ENCODE data around the gene DSCAML1. TPM values are rescaled to one million over a fixed set of nuclear protein-coding genes. Genes with fewer than 3 reads are reported as not detected.

The DSCAML1 gene
- total RNA-seq, 2 experiments from 2014 or later = 0.13 to 0.29 TPM

DNA sequence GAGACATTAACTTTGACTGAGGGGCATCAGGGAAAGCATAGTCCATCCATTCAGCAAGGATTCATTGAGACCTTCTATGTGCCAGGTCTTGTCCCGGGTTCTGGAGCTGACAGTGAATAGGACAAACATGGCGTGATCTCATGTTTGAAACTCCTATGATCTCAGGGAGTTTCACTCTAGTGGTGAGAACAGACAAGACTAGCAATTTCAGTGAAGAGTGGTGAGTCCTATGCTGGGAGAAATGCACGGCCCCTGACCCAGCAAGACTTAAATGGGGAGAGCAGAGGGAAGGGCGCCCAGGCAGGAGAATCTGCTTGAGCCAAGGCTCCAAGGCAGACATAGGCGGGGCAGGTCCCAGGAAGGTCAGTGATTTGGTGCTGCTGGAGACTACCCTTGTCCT lies 313.6 kb downstream of the DSCAML1 start:
- intact Hi-C loops (cut with micrococcal nuclease) = no loop called here
- Mint-ChIP-seq H3K27ac (no peak overlapping the region), H3K9me3 (no peaks in the 10 kb centered on the region), H3K36me3 (ENCODE audit: low read depth) (no peaks in the 10 kb centered on the region), H3K27me3 (no peaks in the 10 kb centered on the region), H3K4me3 (no peak overlapping the region), H3K4me1 (ENCODE audit: low read depth) (no peaks in the 10 kb centered on the region)
- no peak for DNase-seq
- ATAC-seq = no peak
- ChIA-PET POLR2A (no interaction called here), CTCF (no interaction called here)
- TF ChIP-seq, protein P1, sequence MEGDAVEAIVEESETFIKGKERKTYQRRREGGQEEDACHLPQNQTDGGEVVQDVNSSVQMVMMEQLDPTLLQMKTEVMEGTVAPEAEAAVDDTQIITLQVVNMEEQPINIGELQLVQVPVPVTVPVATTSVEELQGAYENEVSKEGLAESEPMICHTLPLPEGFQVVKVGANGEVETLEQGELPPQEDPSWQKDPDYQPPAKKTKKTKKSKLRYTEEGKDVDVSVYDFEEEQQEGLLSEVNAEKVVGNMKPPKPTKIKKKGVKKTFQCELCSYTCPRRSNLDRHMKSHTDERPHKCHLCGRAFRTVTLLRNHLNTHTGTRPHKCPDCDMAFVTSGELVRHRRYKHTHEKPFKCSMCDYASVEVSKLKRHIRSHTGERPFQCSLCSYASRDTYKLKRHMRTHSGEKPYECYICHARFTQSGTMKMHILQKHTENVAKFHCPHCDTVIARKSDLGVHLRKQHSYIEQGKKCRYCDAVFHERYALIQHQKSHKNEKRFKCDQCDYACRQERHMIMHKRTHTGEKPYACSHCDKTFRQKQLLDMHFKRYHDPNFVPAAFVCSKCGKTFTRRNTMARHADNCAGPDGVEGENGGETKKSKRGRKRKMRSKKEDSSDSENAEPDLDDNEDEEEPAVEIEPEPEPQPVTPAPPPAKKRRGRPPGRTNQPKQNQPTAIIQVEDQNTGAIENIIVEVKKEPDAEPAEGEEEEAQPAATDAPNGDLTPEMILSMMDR (IDR thresholded peaks at IDR 0.05) = no peak

DNA sequence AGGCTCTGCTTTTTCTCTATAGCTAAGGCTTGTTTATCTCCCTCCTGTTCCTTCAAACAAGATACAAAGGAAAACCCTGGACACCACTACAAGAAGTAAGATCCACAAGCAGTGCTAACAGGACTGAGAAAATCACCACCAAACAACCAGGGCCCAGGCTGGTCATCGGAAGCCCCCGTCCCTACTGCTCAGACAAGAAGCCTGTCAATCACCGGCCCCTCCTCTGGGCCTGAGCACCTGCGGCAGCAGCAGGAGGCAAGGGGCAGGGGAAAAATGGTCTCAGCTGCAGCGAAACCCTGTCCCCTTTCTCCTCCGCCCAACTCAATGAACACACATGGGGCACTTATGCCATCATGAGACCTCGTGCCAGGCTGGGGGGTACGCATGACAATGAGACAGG lies 314.1 kb downstream of the DSCAML1 start:
- H3K4me1 Mint-ChIP-seq (ENCODE audit: low read depth) = no peaks in the 10 kb centered on the region
- TF ChIP-seq, protein P1 (IDR thresholded peaks at IDR 0.05) = no peak
- ChIA-PET CTCF (no interaction called here), POLR2A (no interaction called here)
- no peak overlapping the region for H3K4me3 Mint-ChIP-seq
- H3K9me3 Mint-ChIP-seq = no peaks in the 10 kb centered on the region
- ATAC-seq (no peak), DNase-seq (no peak)
- H3K36me3 Mint-ChIP-seq (ENCODE audit: low read depth) = no peaks in the 10 kb centered on the region
- no peaks in the 10 kb centered on the region for H3K27me3 Mint-ChIP-seq
- H3K27ac Mint-ChIP-seq = no peak overlapping the region
- intact Hi-C loops (cut with micrococcal nuclease) = no loop called here

DNA sequence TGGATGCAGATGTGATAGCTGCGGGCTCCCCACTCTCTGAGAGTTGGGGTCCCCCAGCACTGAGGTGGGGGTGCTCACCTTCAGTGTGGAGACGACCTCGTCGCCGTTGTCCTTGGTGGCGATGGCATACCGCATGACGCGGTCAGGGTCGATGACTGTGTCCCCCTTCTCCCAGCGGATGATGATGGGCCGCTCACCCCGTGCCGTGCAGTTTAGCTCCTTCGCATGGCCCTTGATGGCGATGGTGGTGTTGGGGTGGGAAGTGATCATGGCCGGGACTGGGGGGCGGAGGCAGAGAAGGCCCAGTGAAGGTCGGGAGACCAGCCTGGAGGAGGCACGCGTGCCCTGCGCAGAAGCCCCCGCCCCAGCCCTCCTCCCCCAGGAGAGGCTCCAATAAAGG lies 315.1 kb downstream of the DSCAML1 start:
- Mint-ChIP-seq H3K27me3 (no peaks in the 10 kb centered on the region), H3K36me3 (ENCODE audit: low read depth) (no peaks in the 10 kb centered on the region), H3K27ac (no peak overlapping the region), H3K4me3 (no peak overlapping the region), H3K9me3 (no peaks in the 10 kb centered on the region), H3K4me1 (ENCODE audit: low read depth) (no peaks in the 10 kb centered on the region)
- no peak for DNase-seq
- TF ChIP-seq, protein P1 (IDR thresholded peaks at IDR 0.05) = no peak
- no peak for ATAC-seq
- ChIA-PET POLR2A (no interaction called here), CTCF (no interaction called here)
- intact Hi-C loops (cut with micrococcal nuclease) = no loop called here

- POLR2A ChIA-PET = interaction anchor here (0.7 kb wide), 1 partner anchor 199 kb away, joined by 3 read pairs; no protein-coding TSS in a partner anchor
- intact Hi-C loops (cut with micrococcal nuclease) = no loop called here
- Mint-ChIP-seq H3K27ac (no peak overlapping the region), H3K9me3 (no peaks in the 10 kb centered on the region), H3K27me3 (no peaks in the 10 kb centered on the region), H3K4me1 (ENCODE audit: low read depth) (no peaks in the 10 kb centered on the region), H3K4me3 (no peak overlapping the region), H3K36me3 (ENCODE audit: low read depth) (no peaks in the 10 kb centered on the region)
- TF ChIP-seq, protein P1 (IDR thresholded peaks at IDR 0.05) = no peak
- ATAC-seq (no peak), DNase-seq (no peak)
- CTCF ChIA-PET = interaction anchor here (3.3 kb wide), 1 partner anchor 55 kb away, joined by 17 read pairs; no protein-coding TSS in a partner anchor
These were observed 316.0 kb downstream of the DSCAML1 start for GRCh38 chr11:117481036-117481435.

DNA sequence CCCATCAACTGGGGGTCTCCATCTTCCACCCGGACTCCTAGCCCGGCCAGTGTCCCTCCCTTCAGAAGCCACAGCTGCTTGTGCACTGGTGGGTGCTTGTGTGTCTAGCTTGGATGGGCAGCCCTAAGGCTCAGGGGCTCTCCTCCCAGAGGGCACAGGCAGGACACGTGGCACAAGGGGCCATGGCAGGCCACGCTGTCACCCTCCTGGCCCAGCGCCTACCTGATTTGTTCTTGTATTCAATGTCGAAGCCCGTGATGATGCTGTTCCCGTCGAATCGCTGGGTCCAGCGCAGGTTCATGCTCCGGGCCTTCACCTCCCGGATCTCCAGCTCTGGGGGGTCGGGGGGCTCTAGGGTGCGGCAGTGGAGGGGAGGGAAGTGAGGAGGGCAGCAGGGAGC lies 316.8 kb downstream of the DSCAML1 start:
- ChIA-PET POLR2A (interaction anchor here (0.7 kb wide), 1 partner anchor 200 kb away, joined by 3 read pairs; no protein-coding TSS in a partner anchor), CTCF (interaction anchor here (3.3 kb wide), 1 partner anchor 54 kb away, joined by 17 read pairs; no protein-coding TSS in a partner anchor)
- intact Hi-C loops (cut with micrococcal nuclease) = no loop called here
- Mint-ChIP-seq H3K9me3 (no peaks in the 10 kb centered on the region), H3K4me1 (ENCODE audit: low read depth) (no peaks in the 10 kb centered on the region), H3K27me3 (no peaks in the 10 kb centered on the region), H3K36me3 (ENCODE audit: low read depth) (no peaks in the 10 kb centered on the region), H3K27ac (no peak overlapping the region), H3K4me3 (no peak overlapping the region)
- TF ChIP-seq, protein P1 (IDR thresholded peaks at IDR 0.05) = no peak
- ATAC-seq (no peak), DNase-seq (no peak)
